Neural cell (in vitro differentiated cells): Measurements from ENCODE around the gene SIT1. TPM values are rescaled to one million over a fixed set of nuclear protein-coding genes. Genes with fewer than 3 reads are reported as not detected.

Source experiments
- H2AFZ ChIP-seq: fragments of 200-600, 300-800 bp; sonication (generic), shearing (Covaris generic); 2 replicates; pipeline ENCODE4 v1.6.0; 2014; ENCODE audit warnings: low read depth, mild to moderate bottlenecking, antibody characterized with exemption, low read length, moderate library complexity
- H3F3A ChIP-seq: fragments of 200-600 bp; shearing (Covaris generic); 2 replicates; pipeline ENCODE4 v1.6.1; 2016; ENCODE audit warnings: mild to moderate bottlenecking, moderate library complexity, mixed read lengths, antibody characterized with exemption, low read length; ENCODE audit not compliant: insufficient read depth, poor library complexity, severe bottlenecking
- H3K27ac ChIP-seq: fragments of 200-600, 300-800 bp; sonication (generic), shearing (Covaris generic); 2 replicates; pipeline ENCODE4 v1.5.1; 2014; ENCODE audit warnings: mild to moderate bottlenecking, low read length, moderate library complexity
- H3K27me3 ChIP-seq: fragments of 300-800, 200-600 bp; sonication (generic), shearing (Covaris generic); 2 replicates; pipeline ENCODE4 v1.6.0; 2014; ENCODE audit warnings: mild to moderate bottlenecking, low read depth, low read length, moderate library complexity; ENCODE audit not compliant: insufficient read depth
- H3K36me3 ChIP-seq: fragments of 300-800, 200-600 bp; sonication (generic), shearing (Covaris generic); 2 replicates; pipeline ENCODE4 v1.5.1; 2014; ENCODE audit warnings: mild to moderate bottlenecking, antibody characterized with exemption, low read length, moderate library complexity; ENCODE audit not compliant: insufficient read depth
- H3K4me2 ChIP-seq: fragments of 300-800, 200-600 bp; sonication (generic), shearing (Covaris generic); 2 replicates; pipeline ENCODE4 v1.6.0; 2014; ENCODE audit warnings: mild to moderate bottlenecking, low read length
- H3K4me3 ChIP-seq: fragments of 300-800, 200-600 bp; sonication (generic), shearing (Covaris generic); 2 replicates; pipeline ENCODE4 v1.5.1; 2014; ENCODE audit warnings: mild to moderate bottlenecking, low read length, moderate library complexity
- H3K79me2 ChIP-seq: fragments of 200-600 bp; shearing (Covaris generic); replicated peaks from 2 replicates; pipeline ENCODE4 v1.6.0; 2014; ENCODE audit warnings: mild to moderate bottlenecking, low read length, moderate library complexity; ENCODE audit not compliant: insufficient read depth
- H3K9ac ChIP-seq: fragments of 300-800, 200-600 bp; sonication (generic), shearing (Covaris generic); 2 replicates; pipeline ENCODE4 v1.6.1; 2016; ENCODE audit warnings: mild to moderate bottlenecking, low read length, mixed read lengths
- H3K9me2 ChIP-seq: fragments of 200-600 bp; shearing (Covaris generic); 2 replicates; pipeline ENCODE4 v1.6.1; 2016; ENCODE audit warnings: mild to moderate bottlenecking, low read length, mixed read lengths; ENCODE audit not compliant: insufficient read depth
- H3K9me3 ChIP-seq: fragments of 200-600, 300-800 bp; sonication (generic), shearing (Covaris generic); 2 replicates; pipeline ENCODE4 v1.6.1; 2016; ENCODE audit warnings: mild to moderate bottlenecking, mixed run types, low read length, moderate library complexity, mixed read lengths
- H4K20me1 ChIP-seq: fragments of 200-600 bp; shearing (Covaris generic); 2 replicates; pipeline ENCODE4 v1.6.1; 2016; ENCODE audit warnings: mild to moderate bottlenecking, mixed run types; ENCODE audit not compliant: insufficient read depth
- CTCF ChIP-seq: fragments of 450-650 bp; IDR thresholded peaks from 2 replicates; pipeline ENCODE4 v1.5.1; 2014; ENCODE audit warnings: antibody characterized with exemption, mild to moderate bottlenecking, moderate library complexity; ENCODE audit not compliant: poor library complexity, severe bottlenecking
- EP300 ChIP-seq: fragments of 450-650 bp; conservative IDR thresholded peaks from 2 replicates; pipeline ENCODE4 v1.6.1; 2014; ENCODE audit warnings: antibody characterized with exemption, mild to moderate bottlenecking, moderate library complexity; ENCODE audit not compliant: poor library complexity, severe bottlenecking
- EZH2 ChIP-seq: fragments of 200-600, 300-800 bp; shearing (Covaris generic), sonication (generic); IDR thresholded peaks from 2 replicates; pipeline ENCODE4 v1.6.1; 2014; ENCODE audit warnings: antibody characterized with exemption, low read length, borderline replicate concordance, mild to moderate bottlenecking; ENCODE audit not compliant: insufficient read depth, poor library complexity, severe bottlenecking
- MXI1 ChIP-seq: fragments of 450-650 bp; conservative IDR thresholded peaks from 2 replicates; pipeline ENCODE4 v1.6.1; 2014; ENCODE audit warnings: antibody characterized with exemption, mild to moderate bottlenecking; ENCODE audit not compliant: poor library complexity, severe bottlenecking
- POLR2AphosphoS5 ChIP-seq: IDR thresholded peaks from 2 replicates; pipeline ENCODE4 v1.6.1; 2012
- RAD21 ChIP-seq: fragments of 450-650 bp; conservative IDR thresholded peaks from 2 replicates; pipeline ENCODE4 v1.6.1; 2014; ENCODE audit warnings: antibody characterized with exemption, mild to moderate bottlenecking, moderate library complexity
- REST ChIP-seq: IDR thresholded peaks from 2 replicates; pipeline ENCODE4 v1.6.1; 2012; ENCODE audit warnings: borderline replicate concordance
- SMC3 ChIP-seq: fragments of 450-650 bp; conservative IDR thresholded peaks from 2 replicates; pipeline ENCODE4 v1.6.1; 2014; ENCODE audit warnings: antibody characterized with exemption, mild to moderate bottlenecking, moderate library complexity; ENCODE audit not compliant: poor library complexity
- TAF1 ChIP-seq: IDR thresholded peaks from 2 replicates; pipeline ENCODE4 v1.6.1; 2012; ENCODE audit warnings: low read depth
- polyA plus RNA-seq: library from polyadenylated mRNA; depleted of rRNA; stranded (reverse); fragments of >200 nt; gene quantifications from 2 replicates; pipeline ENCODE4 v1.2.3, GENCODE V29; 2014

The SIT1 gene
- polyA plus RNA-seq, 1 donor from 2014 or later: not detected

- H3K9ac ChIP-seq: no peak overlapping the region
- no peaks in the 10 kb centered on the region for H3K79me2 ChIP-seq
- no peak for TF ChIP-seq EZH2
- TF ChIP-seq REST: no peak
- TF ChIP-seq SMC3: no peak
- no peak for TF ChIP-seq RAD21
- no peak for TF ChIP-seq EP300
- TF ChIP-seq TAF1: no peak
- TF ChIP-seq CTCF: no peak
- no peaks in the 10 kb centered on the region for H4K20me1 ChIP-seq
- no peak overlapping the region for H3K4me3 ChIP-seq
- no peak overlapping the region for H3K4me2 ChIP-seq
- no peaks in the 10 kb centered on the region for H3K9me2 ChIP-seq
- no peaks in the 10 kb centered on the region for H3F3A ChIP-seq
- no peaks in the 10 kb centered on the region for H3K27me3 ChIP-seq
- H3K9me3 ChIP-seq: no peaks in the 10 kb centered on the region
- H3K36me3 ChIP-seq: no peaks in the 10 kb centered on the region
- no peak overlapping the region for H2AFZ ChIP-seq
- H3K27ac ChIP-seq: no peak overlapping the region
Measured at GRCh38 chr9:35682520-35683315, 32.0 kb upstream of the SIT1 start.

GRCh38 chr9:35682051-35682450 lies 31.3 kb upstream of the SIT1 start:
- no peaks in the 10 kb centered on the region for H3K36me3 ChIP-seq
- H3K4me2 ChIP-seq: no peak overlapping the region
- no peaks in the 10 kb centered on the region for H3K27me3 ChIP-seq
- no peaks in the 10 kb centered on the region for H3K9me2 ChIP-seq
- H3K4me3 ChIP-seq: no peak overlapping the region
- H4K20me1 ChIP-seq: no peaks in the 10 kb centered on the region
- no peaks in the 10 kb centered on the region for H3F3A ChIP-seq
- no peak overlapping the region for H2AFZ ChIP-seq
- no peaks in the 10 kb centered on the region for H3K9me3 ChIP-seq
- H3K27ac ChIP-seq: no peak overlapping the region
- no peak overlapping the region for H3K9ac ChIP-seq
- no peaks in the 10 kb centered on the region for H3K79me2 ChIP-seq
- TF ChIP-seq REST (no peak), RAD21 (no peak), POLR2AphosphoS5 (no peak), EZH2 (no peak), CTCF (no peak), TAF1 (no peak), EP300 (no peak), MXI1 (no peak), SMC3 (no peak)
